Measurements from ENCODE around the gene TMEM14A.
"Not testable (repeated sequence)": the region's sequence is repeated elsewhere in the genome, so short reads cannot be mapped to it uniquely, and the experiment has no call there.

Gene TMEM14A

GRCh38 chr6:52661551-52661950 is 9.4 kb upstream of the TMEM14A start:
- no peak for DNase-seq

- DNase-seq, result no peak
Measured at GRCh38 chr6:52662031-52662430, 8.9 kb upstream of the TMEM14A start.

GRCh38 chr6:52663120-52663935 is 7.6 kb upstream of the TMEM14A start:
- DNase-seq, result no peak

GRCh38 chr6:52663936-52664185 is 7.1 kb upstream of the TMEM14A start:
- DNase-seq, result no peak

GRCh38 chr6:52664186-52664990 is 6.5 kb upstream of the TMEM14A start:
- DNase-seq, result peak; percentile 94

- DNase-seq, result no peak
Measured at GRCh38 chr6:52664991-52665686, 5.8 kb upstream of the TMEM14A start.

- DNase-seq, result no peak
Measured at GRCh38 chr6:52666071-52666470, 4.8 kb upstream of the TMEM14A start.

- no peak for DNase-seq
Measured at GRCh38 chr6:52666523-52666922, 4.4 kb upstream of the TMEM14A start.

- no peak for DNase-seq
Measured at GRCh38 chr6:52667572-52667971, 3.3 kb upstream of the TMEM14A start.

- DNase-seq, result no peak
Measured at GRCh38 chr6:52671676-52672075, 763 bp downstream of the TMEM14A start.

- no peak for DNase-seq
Measured at GRCh38 chr6:52672412-52673025, 1.6 kb downstream of the TMEM14A start.

GRCh38 chr6:52674666-52675065 is 3.8 kb downstream of the TMEM14A start:
- DNase-seq, result no peak

GRCh38 chr6:52675372-52675771 is 4.5 kb downstream of the TMEM14A start:
- DNase-seq, result no peak

GRCh38 chr6:52676631-52677030 is 5.7 kb downstream of the TMEM14A start:
- DNase-seq, result not testable (repeated sequence)

GRCh38 chr6:52681416-52681815 is 10.5 kb downstream of the TMEM14A start:
- no peak for DNase-seq

- DNase-seq, result no peak
Measured at GRCh38 chr6:52686878-52687699, 16.2 kb downstream of the TMEM14A start.

GRCh38 chr6:52689857-52690256 is 18.9 kb downstream of the TMEM14A start:
- no peak for DNase-seq

GRCh38 chr6:52691718-52692117 is 20.8 kb downstream of the TMEM14A start:
- no peak for DNase-seq

GRCh38 chr6:52693773-52694172 is 22.9 kb downstream of the TMEM14A start:
- no peak for DNase-seq

- no peak for DNase-seq
Measured at GRCh38 chr6:52694404-52694803, 23.5 kb downstream of the TMEM14A start.

- no peak for DNase-seq
Measured at GRCh38 chr6:52696418-52696817, 25.5 kb downstream of the TMEM14A start.

- no peak for DNase-seq
Measured at GRCh38 chr6:52697903-52698302, 27.0 kb downstream of the TMEM14A start.

GRCh38 chr6:52704060-52704459 is 33.1 kb downstream of the TMEM14A start:
- no peak for DNase-seq

All from NCI-H2081 treated with DMSO at 0.1 percent for 48 hours (cell line).